HG02870 (cell line): ENCODE measurements around the gene TACC3.

Experiments used
- ATAC-seq: cut with Tn5 transposase; IDR thresholded peaks from one replicate; pipeline ENCODE4 v1.9.1; 2021; ENCODE audit warnings: mild to moderate bottlenecking, moderate library complexity; ENCODE audit not compliant: unreplicated experiment

The TACC3 gene

GRCh38 chr4:1744552-1744951 is 23.2 kb downstream of the TACC3 start:
- ATAC-seq, result no peak

GRCh38 chr4:1745165-1745564 is 23.8 kb downstream of the TACC3 start:
- no peak for ATAC-seq

- no peak for ATAC-seq
These were observed 24.4 kb downstream of the TACC3 start for GRCh38 chr4:1745697-1746096.

GRCh38 chr4:1746265-1746691 is 25.0 kb downstream of the TACC3 start:
- ATAC-seq, result no peak

- ATAC-seq, result no peak
These were observed 25.7 kb downstream of the TACC3 start for GRCh38 chr4:1746919-1747602.

GRCh38 chr4:1747603-1747967 is 26.3 kb downstream of the TACC3 start:
- no peak for ATAC-seq

GRCh38 chr4:1748465-1748995 is 27.2 kb downstream of the TACC3 start:
- ATAC-seq, result no peak

GRCh38 chr4:1749370-1749769 is 28.0 kb downstream of the TACC3 start:
- no peak for ATAC-seq

GRCh38 chr4:1749826-1750225 is 28.5 kb downstream of the TACC3 start:
- no peak for ATAC-seq

GRCh38 chr4:1750381-1751154 is 29.2 kb downstream of the TACC3 start:
- no peak for ATAC-seq

- no peak for ATAC-seq
These were observed 30.0 kb downstream of the TACC3 start for GRCh38 chr4:1751155-1751918.

GRCh38 chr4:1751919-1752283 is 30.6 kb downstream of the TACC3 start:
- no peak for ATAC-seq

- no peak for ATAC-seq
These were observed 31.1 kb downstream of the TACC3 start for GRCh38 chr4:1752284-1753041.

GRCh38 chr4:1753294-1753696 is 32.0 kb downstream of the TACC3 start:
- no peak for ATAC-seq

- ATAC-seq, result no peak
These were observed 32.5 kb downstream of the TACC3 start for GRCh38 chr4:1753697-1754311.

GRCh38 chr4:1754336-1754735 is 33.0 kb downstream of the TACC3 start:
- no peak for ATAC-seq

GRCh38 chr4:1755297-1755696 is 34.0 kb downstream of the TACC3 start:
- ATAC-seq, result no peak

- ATAC-seq, result no peak
These were observed 34.8 kb downstream of the TACC3 start for GRCh38 chr4:1756079-1756478.

GRCh38 chr4:1756893-1757779 is 35.8 kb downstream of the TACC3 start:
- ATAC-seq, result no peak
